Measurements from ENCODE around the gene USP6NL.

DNA sequence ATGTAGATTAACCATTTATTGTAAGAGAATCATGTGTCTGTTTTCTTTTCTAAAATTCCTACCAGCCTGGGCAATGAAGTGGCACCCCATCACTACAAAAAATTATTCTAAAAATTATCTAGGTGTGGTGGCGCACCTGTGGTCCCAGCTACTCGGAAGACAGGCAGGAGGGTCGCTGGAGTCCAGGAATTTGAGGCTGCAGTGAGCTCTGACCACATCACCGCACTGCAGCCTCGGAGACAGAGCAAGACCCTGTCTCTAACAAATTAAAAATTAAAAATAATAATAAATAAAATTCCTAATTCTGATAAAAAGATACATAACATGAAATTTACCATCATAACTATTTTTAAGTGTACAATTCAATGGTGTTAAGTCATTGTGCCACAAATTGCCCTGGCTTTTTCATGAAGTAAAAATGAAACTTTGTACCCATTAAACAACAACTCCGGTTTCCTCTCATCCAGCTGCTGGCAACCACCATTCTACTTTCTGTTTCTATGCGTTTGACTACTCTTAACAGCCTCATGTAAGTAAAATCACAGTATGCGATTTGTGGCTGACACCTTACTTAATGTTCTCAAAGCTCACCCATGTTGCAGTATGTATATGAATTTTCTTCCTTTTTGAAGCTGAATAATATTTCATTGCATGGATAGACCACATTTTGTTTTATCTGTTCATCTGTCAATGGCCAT, 20.6 kb upstream of the USP6NL start:
- TF ChIP-seq POLR2AphosphoS5 (IDR thresholded peaks at IDR 0.05; ENCODE audit: low read depth, low read length), result no peak
- TF ChIP-seq, protein P1, sequence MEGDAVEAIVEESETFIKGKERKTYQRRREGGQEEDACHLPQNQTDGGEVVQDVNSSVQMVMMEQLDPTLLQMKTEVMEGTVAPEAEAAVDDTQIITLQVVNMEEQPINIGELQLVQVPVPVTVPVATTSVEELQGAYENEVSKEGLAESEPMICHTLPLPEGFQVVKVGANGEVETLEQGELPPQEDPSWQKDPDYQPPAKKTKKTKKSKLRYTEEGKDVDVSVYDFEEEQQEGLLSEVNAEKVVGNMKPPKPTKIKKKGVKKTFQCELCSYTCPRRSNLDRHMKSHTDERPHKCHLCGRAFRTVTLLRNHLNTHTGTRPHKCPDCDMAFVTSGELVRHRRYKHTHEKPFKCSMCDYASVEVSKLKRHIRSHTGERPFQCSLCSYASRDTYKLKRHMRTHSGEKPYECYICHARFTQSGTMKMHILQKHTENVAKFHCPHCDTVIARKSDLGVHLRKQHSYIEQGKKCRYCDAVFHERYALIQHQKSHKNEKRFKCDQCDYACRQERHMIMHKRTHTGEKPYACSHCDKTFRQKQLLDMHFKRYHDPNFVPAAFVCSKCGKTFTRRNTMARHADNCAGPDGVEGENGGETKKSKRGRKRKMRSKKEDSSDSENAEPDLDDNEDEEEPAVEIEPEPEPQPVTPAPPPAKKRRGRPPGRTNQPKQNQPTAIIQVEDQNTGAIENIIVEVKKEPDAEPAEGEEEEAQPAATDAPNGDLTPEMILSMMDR (IDR thresholded peaks at IDR 0.05 in 2 of 3, conservative IDR thresholded peaks at IDR 0.05 in 1 of 3; ENCODE audit: borderline replicate concordance in 1 of 3, insufficient read depth in 1 of 3, low read depth in 2 of 3, low read length in 2 of 3), result no peak
- TF ChIP-seq POLR2A (IDR thresholded peaks at IDR 0.05; ENCODE audit: borderline replicate concordance, extremely low read depth, insufficient read depth, insufficient read length), result no peak
